Smooth muscle cell (in vitro differentiated cells): Measurements from ENCODE around the gene SLC25A1. TPM values are rescaled to one million over a fixed set of nuclear protein-coding genes. Genes with fewer than 3 reads are reported as not detected.

Experiments used
- DNase-seq: peaks from one replicate; lab custom pipeline; 2025; ENCODE audit not compliant: unreplicated experiment; lab: John Stamatoyannopoulos, UW
- H2AFZ ChIP-seq: fragments of 200-600 bp; sonication (generic); 2 replicates; pipeline ENCODE4 v1.6.0; 2016; ENCODE audit warnings: antibody characterized with exemption, low read depth, mild to moderate bottlenecking
- H3F3A ChIP-seq: fragments of 200-600 bp; sonication (generic); 2 replicates; pipeline ENCODE4 v1.6.0; 2017; ENCODE audit warnings: antibody characterized with exemption, low read depth
- H3K27ac ChIP-seq: fragments of 200-600 bp; sonication (generic); 2 replicates; pipeline ENCODE4 v1.5.1; 2016; ENCODE audit warnings: low read depth, mild to moderate bottlenecking
- H3K27me3 ChIP-seq: fragments of 200-600 bp; sonication (generic); 2 replicates; pipeline ENCODE4 v1.6.1; 2016; ENCODE audit warnings: low read depth, mild to moderate bottlenecking
- H3K36me3 ChIP-seq: fragments of 200-600 bp; sonication (generic); 2 replicates; pipeline ENCODE4 v1.5.1; 2016; ENCODE audit warnings: low read depth
- H3K4me1 ChIP-seq: fragments of 200-600 bp; sonication (generic); 2 replicates; pipeline ENCODE4 v1.5.1; 2016; ENCODE audit warnings: low read depth
- H3K4me2 ChIP-seq: fragments of 200-600 bp; sonication (generic); 2 replicates; pipeline ENCODE4 v1.6.0; 2016; ENCODE audit warnings: mild to moderate bottlenecking
- H3K4me3 ChIP-seq: fragments of 200-600 bp; sonication (generic); 2 replicates; pipeline ENCODE4 v1.5.1; 2016; ENCODE audit warnings: mild to moderate bottlenecking
- H3K79me2 ChIP-seq: fragments of 200-600 bp; sonication (generic); 2 replicates; pipeline ENCODE4 v1.6.0; 2016; ENCODE audit warnings: low read depth, mild to moderate bottlenecking
- H3K9ac ChIP-seq: fragments of 200-600 bp; sonication (generic); 2 replicates; pipeline ENCODE4 v1.6.0; 2016; ENCODE audit warnings: low read depth
- H3K9me3 ChIP-seq: fragments of 200-600 bp; sonication (generic); replicated peaks from 2 replicates; pipeline ENCODE4 v1.5.1; 2016; ENCODE audit warnings: low read depth
- H4K20me1 ChIP-seq: fragments of 200-600 bp; sonication (generic); 2 replicates; pipeline ENCODE4 v1.6.0; 2016; ENCODE audit warnings: low read depth
- CTCF ChIP-seq: fragments of 200-600 bp; sonication (generic); IDR thresholded peaks from 2 replicates; pipeline ENCODE4 v1.5.1; 2017; ENCODE audit warnings: borderline replicate concordance, mild to moderate bottlenecking, antibody characterized with exemption; ENCODE audit not compliant: insufficient read depth, poor library complexity, severe bottlenecking
- WGBS: methylation state at CpG from one replicate; pipeline ENCODE4 v1.1.7; 2016; ENCODE audit warnings: low lambda C conversion rate; 5-methylcytosine and 5-hydroxymethylcytosine counted together
- polyA plus RNA-seq: library from polyadenylated mRNA; unstranded; fragments of >200 nt; fragmentation: Nextera tagmentation; extraction: Ambion mirVana; gene quantifications from 2 replicates; pipeline ENCODE4 v1.2.1, GENCODE V29; 2016
- total RNA-seq: library from RNA; depleted of rRNA; stranded (reverse); fragments of >200 nt; gene quantifications from 2 replicates; pipeline ENCODE4 v1.2.3, GENCODE V29; 2014

SLC25A1 gene
- total and polyA plus RNA-seq, 2 experiments from 2014 or later, result 56.5 to 204 TPM

- H3K36me3 ChIP-seq, result no peaks in the 10 kb centered on the region
- WGBS, result 6% methylated on average over 31 of the region's 59 CpGs
- no peak within 1 kb of the TSS for H3K9ac ChIP-seq
- peak within 1 kb of the TSS; percentile 74 for H3K4me2 ChIP-seq
- H3K79me2 ChIP-seq, result no peaks in the 10 kb centered on the region
- H3K27ac ChIP-seq, result no peak within 1 kb of the TSS
- peak within 1 kb of the TSS; percentile 5 for H3K4me3 ChIP-seq
- H3K9me3 ChIP-seq, result no peaks in the 10 kb centered on the region
- H3F3A ChIP-seq, result no peaks in the 10 kb centered on the region
- H4K20me1 ChIP-seq, result no peaks in the 10 kb centered on the region
- TF ChIP-seq CTCF, result no peak
- DNase-seq, result no peak
- H3K27me3 ChIP-seq, result peaks cover 76% of the 10 kb centered on the region
- no peaks in the 10 kb centered on the region for H3K4me1 ChIP-seq
- no peak within 1 kb of the TSS for H2AFZ ChIP-seq
These were observed 28.5 kb downstream of the SLC25A1 start, which contains the start of gene GSC2 for GRCh38 chr22:19149991-19150390. Gene GSC2, minus strand, starts transcription at chr22:19150292. Its CDS starts 9 bp downstream, at chr22:19150283.

GRCh38 chr22:19149047-19149883 lies 29.3 kb downstream of the SLC25A1 start:
- Histone ChIP-seq H3K36me3 (no peaks in the 10 kb centered on the region), H3K9me3 (no peaks in the 10 kb centered on the region), H3K4me1 (no peaks in the 10 kb centered on the region), H3K27me3 (peaks cover 76% of the 10 kb centered on the region), H3K9ac (no peak overlapping the region), H3F3A (no peaks in the 10 kb centered on the region), H4K20me1 (no peaks in the 10 kb centered on the region), H3K79me2 (peaks cover 1% of the 10 kb centered on the region), H3K4me3 (peak overlapping the region; percentile 5), H3K4me2 (peak overlapping the region; percentile 74), H3K27ac (no peak overlapping the region), H2AFZ (no peak overlapping the region)
- TF ChIP-seq CTCF, result no peak
- 10% methylated on average over 90 of the region's 92 CpGs for WGBS
- no peak for DNase-seq

- 73% methylated on average over 33 of the region's 33 CpGs for WGBS
- Histone ChIP-seq H3K9ac (no peak overlapping the region), H3F3A (no peaks in the 10 kb centered on the region), H3K27ac (no peak overlapping the region), H2AFZ (no peak overlapping the region), H3K4me3 (no peak overlapping the region), H3K4me2 (no peak overlapping the region), H3K36me3 (no peaks in the 10 kb centered on the region), H3K27me3 (peaks cover 71% of the 10 kb centered on the region), H3K9me3 (no peaks in the 10 kb centered on the region), H3K79me2 (peaks cover 9% of the 10 kb centered on the region), H3K4me1 (no peaks in the 10 kb centered on the region), H4K20me1 (no peaks in the 10 kb centered on the region)
- no peak for TF ChIP-seq CTCF
- DNase-seq, result no peak
These were observed 30.0 kb downstream of the SLC25A1 start for GRCh38 chr22:19148417-19149046.
